ENCODE results near the gene MINDY3.
"Not testable (repeated sequence)": the region's sequence is repeated elsewhere in the genome, so short reads cannot be mapped to it uniquely, and the experiment has no call there.

- not testable (repeated sequence) for TF ChIP-seq SUZ12 (IDR thresholded peaks at IDR 0.05; ENCODE audit: extremely low read depth, insufficient read depth, insufficient read length); YY1 (IDR thresholded peaks at IDR 0.05; ENCODE audit: insufficient read depth, insufficient read length); ZNF274 (IDR thresholded peaks at IDR 0.05; ENCODE audit: low read depth, low read length)
Observed at GRCh38 chr10:15761224-15761623, 99.1 kb downstream of the MINDY3 start.
